GM12878 (cell line): ENCODE measurements around the gene AK8. TPM values are rescaled to one million over a fixed set of nuclear protein-coding genes. Genes with fewer than 3 reads are reported as not detected.

ENCODE experiments used
- ATAC-seq: fragments of 200-7000 bp; cut with Tn5 transposase; 3 replicates; pipeline ENCODE4 v1.9.1; 2020; ENCODE audit warnings: mild to moderate bottlenecking, moderate library complexity
- BruUV-seq: library from RNA; stranded (reverse); fragments of 400-500 nt; replicated peaks from 2 replicates; lab custom pipeline; 2021; lab: Mats Ljungman, UMichigan
- CTCF ChIA-PET: fragments of 300-600 bp; sonication (Branson Sonifier 250); formaldehyde crosslinking; extraction: SDS; loops from one replicate; lab custom pipeline; 2021; ENCODE audit warnings: inconsistent platforms; lab: Yijun Ruan, JAX
- POLR2A ChIA-PET: fragments of 350-600 bp; formaldehyde crosslinking; extraction: SDS; loops from one replicate; lab custom pipeline; 2021; ENCODE audit warnings: inconsistent platforms; lab: Charles Lee
- RAD21 ChIA-PET: fragments of 300-600 bp; sonication (Branson Sonifier 250); formaldehyde crosslinking; loops from one replicate; lab custom pipeline; 2023; ENCODE audit warnings: antibody characterized with exemption; ENCODE audit not compliant: unreplicated experiment; lab: Charles Lee
- SMC1A ChIA-PET: fragments of 300-600 bp; sonication (Branson Sonifier 250); formaldehyde crosslinking; loops from one replicate; lab custom pipeline; 2023; ENCODE audit not compliant: unreplicated experiment, uncharacterized antibody; lab: Charles Lee
- DNase-seq: peaks from one replicate; pipeline ENCODE4 v3.0.0-alpha.2; 2011; ENCODE audit warnings: low read depth, low spot score
- FAIRE-seq: peaks from 3 replicates; lab custom pipeline; 2011; peaks lifted over from hg19 to GRCh38; lab: Jason Lieb, UNC
- H2AFZ ChIP-seq: 2 replicates; pipeline ENCODE4 v1.6.0; 2011; ENCODE audit warnings: low read depth, low read length, control low read depth; ENCODE audit not compliant: control insufficient read depth
- H3K27ac ChIP-seq: 2 replicates; pipeline ENCODE4 v1.5.1; 2011; ENCODE audit warnings: control low read depth; ENCODE audit not compliant: control insufficient read depth, insufficient read depth
- H3K27me3 ChIP-seq, 2 experiments: replicated peaks in 1 of 2; 2 replicates each; pipeline versions ENCODE4 v1.6.0 to v1.6.1; 2011; ENCODE audit warnings: low read length in 1 of 2; ENCODE audit not compliant: control insufficient read depth in 2 of 2, insufficient read depth in 2 of 2
- H3K36me3 ChIP-seq, 2 experiments: 2 replicates each; pipeline ENCODE4 v1.5.1; 2011; ENCODE audit warnings: low read length in 1 of 2; ENCODE audit not compliant: control insufficient read depth in 2 of 2, insufficient read depth in 2 of 2
- H3K4me1 ChIP-seq: 2 replicates; pipeline ENCODE4 v1.6.1; 2011; ENCODE audit warnings: mild to moderate bottlenecking, low read length, moderate library complexity, mixed read lengths; ENCODE audit not compliant: control insufficient read depth, insufficient read depth
- H3K4me2 ChIP-seq: 2 replicates; pipeline ENCODE4 v1.6.0; 2011; ENCODE audit warnings: control low read depth; ENCODE audit not compliant: control insufficient read depth, insufficient read depth
- H3K4me3 ChIP-seq: fragments of 200-600 bp; sonication (generic); 2 replicates; pipeline ENCODE4 v1.5.1; 2016
- H3K79me2 ChIP-seq: 2 replicates; pipeline ENCODE4 v1.6.0; 2011; ENCODE audit warnings: low read length; ENCODE audit not compliant: control insufficient read depth, insufficient read depth
- H3K9ac ChIP-seq: 2 replicates; pipeline ENCODE4 v1.8.0; 2011; ENCODE audit warnings: low read length, control low read depth, mixed read lengths; ENCODE audit not compliant: control insufficient read depth, insufficient read depth
- H3K9me3 ChIP-seq: replicated peaks from 3 replicates; pipeline ENCODE4 v1.5.1; 2011; ENCODE audit warnings: mild to moderate bottlenecking, low read length; ENCODE audit not compliant: control insufficient read depth, insufficient read depth
- H4K20me1 ChIP-seq: 2 replicates; pipeline ENCODE4 v1.6.0; 2011; ENCODE audit not compliant: control insufficient read depth, insufficient read depth
- BCL11A ChIP-seq: IDR thresholded peaks from 2 replicates; pipeline ENCODE4 v1.6.1; 2011; ENCODE audit warnings: low read depth, low read length
- HDGF ChIP-seq: fragments of 450-650 bp; IDR thresholded peaks from 2 replicates; pipeline ENCODE4 v1.6.1; 2016; ENCODE audit warnings: antibody characterized with exemption
- KAT2A ChIP-seq: conservative IDR thresholded peaks from 2 replicates; pipeline ENCODE4 v1.6.1; 2011; ENCODE audit warnings: low read depth, low read length; ENCODE audit not compliant: control insufficient read depth
- PAX5 ChIP-seq: IDR thresholded peaks from 2 replicates; pipeline ENCODE4 v1.6.1; 2011; ENCODE audit warnings: low read depth, low read length, borderline replicate concordance
- RB1 ChIP-seq: fragments of 450-650 bp; formaldehyde crosslinking; IDR thresholded peaks from 2 replicates; pipeline ENCODE4 v1.6.1; 2017; ENCODE audit warnings: mild to moderate bottlenecking, borderline replicate concordance
- RBBP5 ChIP-seq: fragments of 200-600 bp; sonication (generic); conservative IDR thresholded peaks from 2 replicates; pipeline ENCODE4 v1.6.1; 2016
- SUZ12 ChIP-seq: fragments of 200-600 bp; sonication (generic); IDR thresholded peaks from one replicate; pipeline ENCODE4 v1.6.1; 2018; ENCODE audit warnings: antibody characterized with exemption, mild to moderate bottlenecking; ENCODE audit not compliant: unreplicated experiment
- TAF1 ChIP-seq: IDR thresholded peaks from 2 replicates; pipeline ENCODE4 v1.6.1; 2011; ENCODE audit warnings: mild to moderate bottlenecking, low read depth, low read length, borderline replicate concordance
- TCF3 ChIP-seq: IDR thresholded peaks from 2 replicates; pipeline ENCODE4 v1.6.1; 2012; ENCODE audit warnings: low read depth, mild to moderate bottlenecking, low read length, borderline replicate concordance; ENCODE audit not compliant: insufficient read depth
- ZNF24 ChIP-seq: fragments of 450-650 bp; IDR thresholded peaks from 2 replicates; pipeline ENCODE4 v1.6.1; 2017; ENCODE audit warnings: antibody characterized with exemption, mild to moderate bottlenecking
- ZNF274 ChIP-seq: IDR thresholded peaks from one replicate; pipeline ENCODE4 v1.8.0; 2011; ENCODE audit not compliant: insufficient read length, insufficient read depth
- ZNF622 ChIP-seq: fragments of 450-650 bp; IDR thresholded peaks from 2 replicates; pipeline ENCODE4 v1.6.1; 2017; ENCODE audit warnings: mild to moderate bottlenecking, inconsistent platforms
- WGBS: methylation state at CpG from one replicate; pipeline ENCODE4 v1.1.6; 2016; ENCODE audit warnings: low lambda C conversion rate; ENCODE audit not compliant: insufficient replicate concordance, insufficient coverage; ENCODE audit errors: missing lambda C conversion rate; 5-methylcytosine and 5-hydroxymethylcytosine counted together
- in situ Hi-C: fragments of 300-500 bp; cut with MboI; formaldehyde crosslinking; loops from 9 replicates; pipeline ENCODE4 v1.14.3; 2018; ENCODE audit warnings: mixed read lengths
- intact Hi-C: fragments of 100-400 bp; cut with micrococcal nuclease; formaldehyde crosslinking; loops from one replicate; pipeline ENCODE4 v1.14.2; 2022; ENCODE audit not compliant: unreplicated experiment
- polyA plus RNA-seq, 11 experiments: library from polyadenylated mRNA; depleted of rRNA in 4 of 11; unstranded in 6 of 11; stranded (reverse) in 5 of 11; fragments of >200 nt; fragmentation: Nextera tagmentation in 4 of 11; fragmentation: Illumina TruSeq in 1 of 11; extraction: Ambion mirVana in 4 of 11; extraction: Trizol in 1 of 11; gene quantifications; 1 replicate in 1 of 11; 2 replicates in 10 of 11; pipeline versions ENCODE4 v1.2.1 to v1.2.3, GENCODE V29; 2011 to 2016; ENCODE audit warnings: inconsistent platforms in 2 of 11, missing spikeins in 2 of 11, low read depth in 1 of 11
- total RNA-seq, 4 experiments: library from RNA; depleted of rRNA in 3 of 4; stranded (reverse); fragments of >200 nt in 3 of 4; fragmentation: Illumina TruSeq in 1 of 4; extraction: Trizol in 1 of 4; gene quantifications; 2 replicates each; pipeline versions ENCODE4 v1.2.1 to v1.2.3, GENCODE V29; 2013 to 2021
- TF ChIP-seq, protein P1 (sequence below): IDR thresholded peaks from 2 replicates; pipeline ENCODE4 v1.6.1; 2012; ENCODE audit warnings: low read depth, low read length, improper control_type of control experiment
- TF ChIP-seq, protein P2 (sequence below): fragments of 450-650 bp; IDR thresholded peaks from 2 replicates; pipeline ENCODE4 v1.6.1; 2016; ENCODE audit warnings: mild to moderate bottlenecking, moderate library complexity, borderline replicate concordance
- TF ChIP-seq, protein P3 (sequence below): fragments of 450-650 bp; formaldehyde crosslinking; IDR thresholded peaks from 2 replicates; pipeline ENCODE4 v1.5.0; 2022; ENCODE audit warnings: mild to moderate bottlenecking, missing genetic modification characterization

AK8 gene
- total and polyA plus RNA-seq, 10 of the 15 experiments (the other 5 are each of a cell fraction or from before 2014, with no cell fraction given) = 0.03 to 0.12 (median 0.06) TPM; not detected in 5

DNA sequence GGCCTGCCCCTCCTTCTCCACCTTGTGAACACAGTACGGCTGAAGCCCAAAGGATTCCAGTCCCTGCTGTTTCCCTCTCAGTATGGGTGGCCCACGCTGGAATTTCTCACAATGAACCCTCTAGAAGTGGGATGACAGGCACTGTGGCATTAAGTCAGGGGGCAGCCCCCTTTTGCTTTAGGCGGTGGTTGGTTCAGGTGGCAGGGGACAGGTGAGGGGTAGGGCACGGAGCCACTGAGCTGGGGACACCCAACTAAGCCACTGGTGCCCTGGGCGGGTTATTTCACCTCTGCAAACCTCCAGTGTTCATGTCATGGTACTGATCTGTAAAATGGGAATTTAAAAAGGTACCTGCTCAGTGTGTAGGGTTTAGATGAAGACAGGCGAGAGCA is 8.2 kb upstream of the AK8 start:
- no peak overlapping the region for H3K4me3 ChIP-seq
- 68% methylated on average over 6 of the region's 6 CpGs for WGBS
- ChIA-PET SMC1A (no interaction called here), POLR2A (no interaction called here), CTCF (interaction anchor here (0.8 kb wide), 1 partner anchor 38 kb away, joined by 3 read pairs; no protein-coding TSS in a partner anchor), RAD21 (no interaction called here)
- H3K36me3 ChIP-seq = no peaks in the 10 kb centered on the region
- no peak overlapping the region for H3K27ac ChIP-seq
- intact Hi-C loops (no loop called here), in situ Hi-C loops (no loop called here)
- H3K9me3 ChIP-seq = no peaks in the 10 kb centered on the region
- no peaks in the 10 kb centered on the region for H3K4me1 ChIP-seq
- no peaks in the 10 kb centered on the region for H3K79me2 ChIP-seq
- H3K4me2 ChIP-seq = no peak overlapping the region
- DNase-seq (no peak), ATAC-seq (no peak), FAIRE-seq (no peak)
- H3K27me3 ChIP-seq = peaks cover 2% of the 10 kb centered on the region in 2 experiments; a peak in 1 of 4 replicates
- no peak overlapping the region for H3K9ac ChIP-seq
- no TSS peak for BruUV-seq
- no peaks in the 10 kb centered on the region for H4K20me1 ChIP-seq
- no peak overlapping the region for H2AFZ ChIP-seq
- no peak for TF ChIP-seq ZNF24
- TF ChIP-seq, protein P1, sequence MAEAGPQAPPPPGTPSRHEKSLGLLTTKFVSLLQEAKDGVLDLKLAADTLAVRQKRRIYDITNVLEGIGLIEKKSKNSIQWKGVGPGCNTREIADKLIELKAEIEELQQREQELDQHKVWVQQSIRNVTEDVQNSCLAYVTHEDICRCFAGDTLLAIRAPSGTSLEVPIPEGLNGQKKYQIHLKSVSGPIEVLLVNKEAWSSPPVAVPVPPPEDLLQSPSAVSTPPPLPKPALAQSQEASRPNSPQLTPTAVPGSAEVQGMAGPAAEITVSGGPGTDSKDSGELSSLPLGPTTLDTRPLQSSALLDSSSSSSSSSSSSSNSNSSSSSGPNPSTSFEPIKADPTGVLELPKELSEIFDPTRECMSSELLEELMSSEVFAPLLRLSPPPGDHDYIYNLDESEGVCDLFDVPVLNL = no peak
- TF ChIP-seq KAT2A = no peak
- TF ChIP-seq, protein P2, sequence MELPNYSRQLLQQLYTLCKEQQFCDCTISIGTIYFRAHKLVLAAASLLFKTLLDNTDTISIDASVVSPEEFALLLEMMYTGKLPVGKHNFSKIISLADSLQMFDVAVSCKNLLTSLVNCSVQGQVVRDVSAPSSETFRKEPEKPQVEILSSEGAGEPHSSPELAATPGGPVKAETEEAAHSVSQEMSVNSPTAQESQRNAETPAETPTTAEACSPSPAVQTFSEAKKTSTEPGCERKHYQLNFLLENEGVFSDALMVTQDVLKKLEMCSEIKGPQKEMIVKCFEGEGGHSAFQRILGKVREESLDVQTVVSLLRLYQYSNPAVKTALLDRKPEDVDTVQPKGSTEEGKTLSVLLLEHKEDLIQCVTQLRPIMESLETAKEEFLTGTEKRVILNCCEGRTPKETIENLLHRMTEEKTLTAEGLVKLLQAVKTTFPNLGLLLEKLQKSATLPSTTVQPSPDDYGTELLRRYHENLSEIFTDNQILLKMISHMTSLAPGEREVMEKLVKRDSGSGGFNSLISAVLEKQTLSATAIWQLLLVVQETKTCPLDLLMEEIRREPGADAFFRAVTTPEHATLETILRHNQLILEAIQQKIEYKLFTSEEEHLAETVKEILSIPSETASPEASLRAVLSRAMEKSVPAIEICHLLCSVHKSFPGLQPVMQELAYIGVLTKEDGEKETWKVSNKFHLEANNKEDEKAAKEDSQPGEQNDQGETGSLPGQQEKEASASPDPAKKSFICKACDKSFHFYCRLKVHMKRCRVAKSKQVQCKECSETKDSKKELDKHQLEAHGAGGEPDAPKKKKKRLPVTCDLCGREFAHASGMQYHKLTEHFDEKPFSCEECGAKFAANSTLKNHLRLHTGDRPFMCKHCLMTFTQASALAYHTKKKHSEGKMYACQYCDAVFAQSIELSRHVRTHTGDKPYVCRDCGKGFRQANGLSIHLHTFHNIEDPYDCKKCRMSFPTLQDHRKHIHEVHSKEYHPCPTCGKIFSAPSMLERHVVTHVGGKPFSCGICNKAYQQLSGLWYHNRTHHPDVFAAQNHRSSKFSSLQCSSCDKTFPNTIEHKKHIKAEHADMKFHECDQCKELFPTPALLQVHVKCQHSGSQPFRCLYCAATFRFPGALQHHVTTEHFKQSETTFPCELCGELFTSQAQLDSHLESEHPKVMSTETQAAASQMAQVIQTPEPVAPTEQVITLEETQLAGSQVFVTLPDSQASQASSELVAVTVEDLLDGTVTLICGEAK = no peak
- no peak for TF ChIP-seq TAF1
- no peak for TF ChIP-seq ZNF274
- TF ChIP-seq ZNF622 = no peak
- no peak for TF ChIP-seq SUZ12
- TF ChIP-seq TCF3 = no peak
- TF ChIP-seq PAX5 = no peak
- TF ChIP-seq RBBP5 = no peak
- TF ChIP-seq HDGF = no peak
- TF ChIP-seq, protein P3, sequence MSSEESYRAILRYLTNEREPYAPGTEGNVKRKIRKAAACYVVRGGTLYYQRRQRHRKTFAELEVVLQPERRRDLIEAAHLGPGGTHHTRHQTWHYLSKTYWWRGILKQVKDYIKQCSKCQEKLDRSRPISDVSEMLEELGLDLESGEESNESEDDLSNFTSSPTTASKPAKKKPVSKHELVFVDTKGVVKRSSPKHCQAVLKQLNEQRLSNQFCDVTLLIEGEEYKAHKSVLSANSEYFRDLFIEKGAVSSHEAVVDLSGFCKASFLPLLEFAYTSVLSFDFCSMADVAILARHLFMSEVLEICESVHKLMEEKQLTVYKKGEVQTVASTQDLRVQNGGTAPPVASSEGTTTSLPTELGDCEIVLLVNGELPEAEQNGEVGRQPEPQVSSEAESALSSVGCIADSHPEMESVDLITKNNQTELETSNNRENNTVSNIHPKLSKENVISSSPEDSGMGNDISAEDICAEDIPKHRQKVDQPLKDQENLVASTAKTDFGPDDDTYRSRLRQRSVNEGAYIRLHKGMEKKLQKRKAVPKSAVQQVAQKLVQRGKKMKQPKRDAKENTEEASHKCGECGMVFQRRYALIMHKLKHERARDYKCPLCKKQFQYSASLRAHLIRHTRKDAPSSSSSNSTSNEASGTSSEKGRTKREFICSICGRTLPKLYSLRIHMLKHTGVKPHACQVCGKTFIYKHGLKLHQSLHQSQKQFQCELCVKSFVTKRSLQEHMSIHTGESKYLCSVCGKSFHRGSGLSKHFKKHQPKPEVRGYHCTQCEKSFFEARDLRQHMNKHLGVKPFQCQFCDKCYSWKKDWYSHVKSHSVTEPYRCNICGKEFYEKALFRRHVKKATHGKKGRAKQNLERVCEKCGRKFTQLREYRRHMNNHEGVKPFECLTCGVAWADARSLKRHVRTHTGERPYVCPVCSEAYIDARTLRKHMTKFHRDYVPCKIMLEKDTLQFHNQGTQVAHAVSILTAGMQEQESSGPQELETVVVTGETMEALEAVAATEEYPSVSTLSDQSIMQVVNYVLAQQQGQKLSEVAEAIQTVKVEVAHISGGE (CRISPR knock-in tag) = no peak
- no peak for TF ChIP-seq RB1
- TF ChIP-seq BCL11A = no peak
